ENCODE results near the gene PKM. TPM values are rescaled to one million over a fixed set of nuclear protein-coding genes. Genes with fewer than 3 reads are reported as not detected.

Gene PKM
- polyA plus RNA-seq, 1 experiment: 2,130 TPM

GRCh38 chr15:72197460-72198355 lies 33.3 kb downstream of the PKM start, which contains the start of gene GRAMD2A:
Gene GRAMD2A, minus strand, starts transcription at chr15:72197787.
- no peak for DNase-seq (ENCODE audit: low read depth, low spot score)
- Histone ChIP-seq H3K27ac (ENCODE audit: low read depth, low read length) (peak within 1 kb of the TSS; percentile 21), H3K4me3 (ENCODE audit: low read depth, low read length) (peak within 1 kb of the TSS; percentile 32; the same call in 1 of the 2 replicates), H3K27me3 (ENCODE audit: control insufficient read depth, insufficient read depth, low read length) (no peaks in the 10 kb centered on the region), H3K9me3 (ENCODE audit: control insufficient read depth, insufficient read depth, low read length) (no peaks in the 10 kb centered on the region; the same call in 1 of the 2 replicates)
- CTCF ChIA-PET: interaction anchor here (0.6 to 3.9 kb wide), 4 partner anchors 29 to 40 kb away, joined by 4 to 13 read pairs (median 6); partner anchors contain the start of gene PKM
- POLR2A ChIA-PET: interaction anchor here (0.6 to 1.6 kb wide), 3 partner anchors 29 to 334 kb away, joined by 3 to 5 read pairs (median 4); no protein-coding TSS in a partner anchor
- TF ChIP-seq CTCF (IDR thresholded peaks at IDR 0.05; ENCODE audit: low read depth, low read length): no peak

- Histone ChIP-seq H3K27ac (ENCODE audit: low read depth, low read length) (no peak overlapping the region), H3K27me3 (ENCODE audit: control insufficient read depth, insufficient read depth, low read length) (no peaks in the 10 kb centered on the region), H3K9me3 (ENCODE audit: control insufficient read depth, insufficient read depth, low read length) (no peaks in the 10 kb centered on the region; the same call in 1 of the 2 replicates), H3K4me3 (ENCODE audit: low read depth, low read length) (peak overlapping the region; percentile 32; the same call in 1 of the 2 replicates)
- DNase-seq (ENCODE audit: low read depth, low spot score): no peak
- CTCF ChIA-PET: interaction anchor here (0.6 to 2.1 kb wide), 2 partner anchors 29 to 34 kb away, joined by 4 to 7 read pairs; partner anchors contain the start of gene PKM
- TF ChIP-seq CTCF (IDR thresholded peaks at IDR 0.05; ENCODE audit: low read depth, low read length): no peak
- POLR2A ChIA-PET: interaction anchor here (0.6 to 1.6 kb wide), 2 partner anchors 30 to 334 kb away, joined by 3 to 4 read pairs; no protein-coding TSS in a partner anchor
These were observed 33.9 kb downstream of the PKM start for GRCh38 chr15:72197041-72197459.

- no peak overlapping the region for H3K4me3 ChIP-seq (ENCODE audit: low read depth, low read length)
- ChIA-PET POLR2A (interaction anchor here (1.6 kb wide), 1 partner anchor 30 kb away, joined by 4 read pairs; no protein-coding TSS in a partner anchor), CTCF (interaction anchor here (2.1 kb wide), 1 partner anchor 35 kb away, joined by 7 read pairs; the partner anchor contains the start of gene PKM)
- H3K9me3 ChIP-seq (ENCODE audit: control insufficient read depth, insufficient read depth, low read length): no peaks in the 10 kb centered on the region; the same call in 1 of the 2 replicates
- H3K27me3 ChIP-seq (ENCODE audit: control insufficient read depth, insufficient read depth, low read length): no peaks in the 10 kb centered on the region
- no peak for DNase-seq (ENCODE audit: low read depth, low spot score)
- no peak overlapping the region for H3K27ac ChIP-seq (ENCODE audit: low read depth, low read length)
- TF ChIP-seq CTCF (IDR thresholded peaks at IDR 0.05; ENCODE audit: low read depth, low read length): no peak
These were observed 34.5 kb downstream of the PKM start for GRCh38 chr15:72196409-72197040.

GRCh38 chr15:72195101-72195511 lies 35.9 kb downstream of the PKM start:
- H3K9me3 ChIP-seq (ENCODE audit: control insufficient read depth, insufficient read depth, low read length): no peaks in the 10 kb centered on the region; the same call in 1 of the 2 replicates
- no peak for DNase-seq (ENCODE audit: low read depth, low spot score)
- ChIA-PET POLR2A (no interaction called here), CTCF (no interaction called here)
- peaks cover 2% of the 10 kb centered on the region for H3K27me3 ChIP-seq (ENCODE audit: control insufficient read depth, insufficient read depth, low read length)
- no peak overlapping the region for H3K4me3 ChIP-seq (ENCODE audit: low read depth, low read length)
- H3K27ac ChIP-seq (ENCODE audit: low read depth, low read length): no peak overlapping the region
- TF ChIP-seq CTCF (IDR thresholded peaks at IDR 0.05; ENCODE audit: low read depth, low read length): no peak

Data from AG04450 (cell line).